Loucy (cell line): ENCODE measurements around the gene FNTB.

Experiments
- CTCF ChIP-seq: fragments of 200-600 bp; sonication (generic); conservative IDR thresholded peaks from 2 replicates; pipeline ENCODE4 v1.5.1; 2014; ENCODE audit warnings: mild to moderate bottlenecking, antibody characterized with exemption, low read length
- EZH2phosphoT487 ChIP-seq: fragments of 200-600 bp; IDR thresholded peaks from 2 replicates; pipeline ENCODE4 v1.6.1; 2018; ENCODE audit warnings: antibody characterized with exemption, mild to moderate bottlenecking, moderate library complexity, borderline replicate concordance

- TF ChIP-seq CTCF (no peak), EZH2phosphoT487 (no peak)
These were observed 14.3 kb downstream of the FNTB start for GRCh38 chr14:65000898-65001591.
